OCI-LY7 (cell line): ENCODE results near the gene CMSS1.

Experiments
- EZH2phosphoT487 ChIP-seq: fragments of 200-600 bp; sonication (generic); IDR thresholded peaks from 2 replicates; pipeline ENCODE4 v1.6.1; 2018; ENCODE audit warnings: low read depth, borderline replicate concordance, mild to moderate bottlenecking, mixed run types, antibody characterized with exemption, low read length, moderate library complexity, mixed read lengths
- TF ChIP-seq, protein P1 (sequence below): fragments of 200-600 bp; sonication (generic); conservative IDR thresholded peaks from 2 replicates; pipeline ENCODE4 v1.5.1; 2014; ENCODE audit warnings: mild to moderate bottlenecking, antibody characterized with exemption, low read length, moderate library complexity, mixed read lengths

- TF ChIP-seq, protein P1, sequence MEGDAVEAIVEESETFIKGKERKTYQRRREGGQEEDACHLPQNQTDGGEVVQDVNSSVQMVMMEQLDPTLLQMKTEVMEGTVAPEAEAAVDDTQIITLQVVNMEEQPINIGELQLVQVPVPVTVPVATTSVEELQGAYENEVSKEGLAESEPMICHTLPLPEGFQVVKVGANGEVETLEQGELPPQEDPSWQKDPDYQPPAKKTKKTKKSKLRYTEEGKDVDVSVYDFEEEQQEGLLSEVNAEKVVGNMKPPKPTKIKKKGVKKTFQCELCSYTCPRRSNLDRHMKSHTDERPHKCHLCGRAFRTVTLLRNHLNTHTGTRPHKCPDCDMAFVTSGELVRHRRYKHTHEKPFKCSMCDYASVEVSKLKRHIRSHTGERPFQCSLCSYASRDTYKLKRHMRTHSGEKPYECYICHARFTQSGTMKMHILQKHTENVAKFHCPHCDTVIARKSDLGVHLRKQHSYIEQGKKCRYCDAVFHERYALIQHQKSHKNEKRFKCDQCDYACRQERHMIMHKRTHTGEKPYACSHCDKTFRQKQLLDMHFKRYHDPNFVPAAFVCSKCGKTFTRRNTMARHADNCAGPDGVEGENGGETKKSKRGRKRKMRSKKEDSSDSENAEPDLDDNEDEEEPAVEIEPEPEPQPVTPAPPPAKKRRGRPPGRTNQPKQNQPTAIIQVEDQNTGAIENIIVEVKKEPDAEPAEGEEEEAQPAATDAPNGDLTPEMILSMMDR: no peak
- TF ChIP-seq EZH2phosphoT487: no peak
These were observed 67.4 kb downstream of the CMSS1 start for GRCh38 chr3:99885085-99885484.
